ENCODE measurements around the gene RRAD. TPM values are rescaled to one million over a fixed set of nuclear protein-coding genes. Genes with fewer than 3 reads are reported as not detected.

The RRAD gene
- total RNA-seq, 1 donor from 2014 or later = 0.24 TPM

- Histone ChIP-seq H3K4me2 (no peak overlapping the region), H3K27ac (no peak overlapping the region), H2AFZ (replicated peaks) (no peak overlapping the region), H3K27me3 (peaks cover 7% of the 10 kb centered on the region), H4K20me1 (ENCODE audit: low read depth) (no peaks in the 10 kb centered on the region), H3K4me3 (no peak overlapping the region), H3F3A (ENCODE audit: low read depth) (no peaks in the 10 kb centered on the region), H3K4me1 (no peaks in the 10 kb centered on the region), H3K9me3 (ENCODE audit: low read depth) (no peaks in the 10 kb centered on the region), H3K79me2 (ENCODE audit: low read depth) (no peaks in the 10 kb centered on the region), H3K9ac (no peak overlapping the region), H3K36me3 (no peaks in the 10 kb centered on the region)
- no peak for TF ChIP-seq EZH2phosphoT487 (IDR thresholded peaks at IDR 0.05)
- no peak for TF ChIP-seq CTCF (IDR thresholded peaks at IDR 0.05)
- no peak for TF ChIP-seq EZH2 (IDR thresholded peaks at IDR 0.05)
- Mint-ChIP-seq H3K9me3 (no peaks in the 10 kb centered on the region), H3K27me3 (ENCODE audit: insufficient read depth, low read depth) (peaks cover 12% of the 10 kb centered on the region), H3K36me3 (no peaks in the 10 kb centered on the region), H3K27ac (peak overlapping the region; percentile 9), H3K4me1 (peaks cover 26% of the 10 kb centered on the region), H3K4me3 (peak overlapping the region; percentile 1)
- DNase-seq (ENCODE audit: low spot score) = no peak
Observed at GRCh38 chr16:66914541-66914940, 10.8 kb downstream of the RRAD start.

- Histone ChIP-seq H3K27me3 (peaks cover 3% of the 10 kb centered on the region), H3K27ac (no peak overlapping the region), H3K36me3 (no peaks in the 10 kb centered on the region), H2AFZ (replicated peaks) (no peak overlapping the region), H3K9me3 (ENCODE audit: low read depth) (no peaks in the 10 kb centered on the region), H3F3A (ENCODE audit: low read depth) (no peaks in the 10 kb centered on the region), H4K20me1 (ENCODE audit: low read depth) (no peaks in the 10 kb centered on the region), H3K4me2 (no peak overlapping the region), H3K4me1 (no peaks in the 10 kb centered on the region), H3K9ac (no peak overlapping the region), H3K4me3 (no peak overlapping the region), H3K79me2 (ENCODE audit: low read depth) (no peaks in the 10 kb centered on the region)
- peaks cover 14% of the 10 kb centered on the region for H3K27me3 Mint-ChIP-seq (ENCODE audit: insufficient read depth, low read depth)
- peak overlapping the region; percentile 80 for H3K27ac Mint-ChIP-seq
- H3K4me3 Mint-ChIP-seq = peak overlapping the region; percentile 60
- TF ChIP-seq EZH2phosphoT487 (IDR thresholded peaks at IDR 0.05) = no peak
- TF ChIP-seq EZH2 (IDR thresholded peaks at IDR 0.05) = no peak
- no peak for TF ChIP-seq CTCF (IDR thresholded peaks at IDR 0.05)
- no peaks in the 10 kb centered on the region for H3K9me3 Mint-ChIP-seq
- H3K36me3 Mint-ChIP-seq = no peaks in the 10 kb centered on the region
- peaks cover 21% of the 10 kb centered on the region for H3K4me1 Mint-ChIP-seq
- no peak for DNase-seq (ENCODE audit: low spot score)
Observed at GRCh38 chr16:66913711-66914110, 11.6 kb downstream of the RRAD start.

GRCh38 chr16:66913081-66913480, 12.3 kb downstream of the RRAD start:
- Mint-ChIP-seq H3K27me3 (ENCODE audit: insufficient read depth, low read depth) (peaks cover 18% of the 10 kb centered on the region), H3K4me1 (peaks cover 21% of the 10 kb centered on the region), H3K27ac (no peak overlapping the region), H3K9me3 (no peaks in the 10 kb centered on the region), H3K36me3 (no peaks in the 10 kb centered on the region), H3K4me3 (peak overlapping the region; percentile 60)
- Histone ChIP-seq H3K27me3 (peaks cover 3% of the 10 kb centered on the region), H3K9ac (no peak overlapping the region), H3K9me3 (ENCODE audit: low read depth) (no peaks in the 10 kb centered on the region), H2AFZ (replicated peaks) (no peak overlapping the region), H3K79me2 (ENCODE audit: low read depth) (no peaks in the 10 kb centered on the region), H3K4me3 (no peak overlapping the region), H3K4me2 (no peak overlapping the region), H4K20me1 (ENCODE audit: low read depth) (no peaks in the 10 kb centered on the region), H3K4me1 (no peaks in the 10 kb centered on the region), H3K27ac (no peak overlapping the region), H3F3A (ENCODE audit: low read depth) (no peaks in the 10 kb centered on the region), H3K36me3 (no peaks in the 10 kb centered on the region)
- DNase-seq (ENCODE audit: low spot score) = no peak
- TF ChIP-seq CTCF (IDR thresholded peaks at IDR 0.05) = no peak
- TF ChIP-seq EZH2phosphoT487 (IDR thresholded peaks at IDR 0.05) = no peak
- no peak for TF ChIP-seq EZH2 (IDR thresholded peaks at IDR 0.05)

Data from neural progenitor cell (in vitro differentiated cells).